Thyroid gland (tissue), 4 donors: Measurements from ENCODE around the gene CFAP99.

ENCODE experiments used
- POLR2A ChIP-seq, 2 donors: fragments of 450-650 bp; IDR thresholded peaks; one replicate each; pipeline ENCODE4 v1.6.1; 2017; ENCODE audit warnings: antibody characterized with exemption in 2 of 2, mild to moderate bottlenecking in 2 of 2, moderate library complexity in 1 of 2
- TF ChIP-seq, protein P1 (sequence below), 6 experiments: fragments of 200-600 bp in 3 of 6; fragments of 450-650 bp in 3 of 6; sonication (generic) in 3 of 6; IDR thresholded peaks; one replicate each; pipeline ENCODE4 v1.5.1; 2016 to 2019; ENCODE audit warnings: antibody characterized with exemption in 6 of 6, mild to moderate bottlenecking in 2 of 6, inconsistent platforms in 1 of 6, moderate library complexity in 1 of 6

DNA sequence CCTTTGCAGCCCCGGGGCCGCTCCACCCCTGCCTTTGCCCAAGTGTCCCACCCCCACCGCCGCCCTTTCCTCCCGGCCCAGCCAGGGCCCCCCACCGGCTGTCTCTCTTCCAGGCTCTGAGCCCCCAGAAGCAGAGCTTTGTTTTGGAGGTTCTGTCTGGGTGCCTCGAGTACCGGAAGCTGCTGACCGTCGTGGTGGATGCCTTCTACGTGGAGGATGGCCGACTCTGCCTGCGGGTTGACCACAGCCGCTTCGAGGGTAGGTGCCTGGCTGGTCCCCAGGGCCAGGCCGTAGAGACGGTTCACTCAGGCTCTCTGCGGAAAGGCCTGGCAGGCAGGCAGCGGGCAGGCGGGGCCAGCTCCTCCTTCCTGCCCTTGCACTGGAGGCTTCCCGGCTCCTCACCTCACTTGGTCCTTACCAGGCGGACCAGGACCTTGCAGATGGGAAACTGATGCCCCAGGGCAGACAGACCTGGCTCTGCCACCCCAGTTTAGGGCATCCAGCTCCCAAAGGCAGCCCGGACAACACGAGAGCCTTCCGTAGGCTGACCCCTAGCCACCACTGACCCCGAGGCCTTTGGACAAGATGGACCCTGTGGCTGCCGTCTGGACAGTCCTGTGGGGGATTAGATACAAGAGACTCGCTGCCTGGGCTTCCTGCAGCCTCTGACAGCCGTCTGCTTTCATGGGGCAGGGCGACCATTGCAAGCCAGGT lies 18.2 kb downstream of the CFAP99 start:
- TF ChIP-seq, protein P1, sequence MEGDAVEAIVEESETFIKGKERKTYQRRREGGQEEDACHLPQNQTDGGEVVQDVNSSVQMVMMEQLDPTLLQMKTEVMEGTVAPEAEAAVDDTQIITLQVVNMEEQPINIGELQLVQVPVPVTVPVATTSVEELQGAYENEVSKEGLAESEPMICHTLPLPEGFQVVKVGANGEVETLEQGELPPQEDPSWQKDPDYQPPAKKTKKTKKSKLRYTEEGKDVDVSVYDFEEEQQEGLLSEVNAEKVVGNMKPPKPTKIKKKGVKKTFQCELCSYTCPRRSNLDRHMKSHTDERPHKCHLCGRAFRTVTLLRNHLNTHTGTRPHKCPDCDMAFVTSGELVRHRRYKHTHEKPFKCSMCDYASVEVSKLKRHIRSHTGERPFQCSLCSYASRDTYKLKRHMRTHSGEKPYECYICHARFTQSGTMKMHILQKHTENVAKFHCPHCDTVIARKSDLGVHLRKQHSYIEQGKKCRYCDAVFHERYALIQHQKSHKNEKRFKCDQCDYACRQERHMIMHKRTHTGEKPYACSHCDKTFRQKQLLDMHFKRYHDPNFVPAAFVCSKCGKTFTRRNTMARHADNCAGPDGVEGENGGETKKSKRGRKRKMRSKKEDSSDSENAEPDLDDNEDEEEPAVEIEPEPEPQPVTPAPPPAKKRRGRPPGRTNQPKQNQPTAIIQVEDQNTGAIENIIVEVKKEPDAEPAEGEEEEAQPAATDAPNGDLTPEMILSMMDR (IDR thresholded peaks at IDR 0.05): no peak
- TF ChIP-seq POLR2A (IDR thresholded peaks at IDR 0.05): no peak
